Endothelial cell of hepatic sinusoid (primary cell): ENCODE data around the gene PPP1R15B.
"Not testable (repeated sequence)": the region's sequence is repeated elsewhere in the genome, so short reads cannot be mapped to it uniquely, and the experiment has no call there.

Source experiments
- in situ Hi-C: cut with HindIII; loops from 2 replicates; pipeline ENCODE4 v1.10.0; 2017; ENCODE audit warnings: low sequenced_read_pairs

PPP1R15B gene

GRCh38 chr1:204422061-204422705, 10.6 kb upstream of the PPP1R15B start:
- in situ Hi-C loops = not testable (repeated sequence)

DNA sequence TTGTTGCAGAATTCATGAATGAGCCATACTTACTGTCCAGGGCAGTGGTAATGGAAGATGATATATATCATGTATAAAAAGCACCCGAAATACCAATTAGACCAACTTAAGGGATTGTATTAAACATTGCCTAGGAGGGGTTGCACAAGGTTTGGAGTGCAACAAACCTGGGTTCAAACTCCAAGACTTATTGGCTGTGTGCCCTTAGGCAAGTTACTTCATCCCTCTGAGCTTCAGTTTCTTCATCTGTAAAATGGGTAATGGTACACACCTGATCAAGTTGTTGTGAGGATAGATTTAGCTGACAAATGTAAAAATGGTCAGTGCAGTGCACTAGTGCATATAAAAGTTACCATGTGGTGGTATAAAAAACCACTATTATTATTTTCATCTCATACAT, 9.8 kb upstream of the PPP1R15B start:
- in situ Hi-C loops = no loop called here

DNA sequence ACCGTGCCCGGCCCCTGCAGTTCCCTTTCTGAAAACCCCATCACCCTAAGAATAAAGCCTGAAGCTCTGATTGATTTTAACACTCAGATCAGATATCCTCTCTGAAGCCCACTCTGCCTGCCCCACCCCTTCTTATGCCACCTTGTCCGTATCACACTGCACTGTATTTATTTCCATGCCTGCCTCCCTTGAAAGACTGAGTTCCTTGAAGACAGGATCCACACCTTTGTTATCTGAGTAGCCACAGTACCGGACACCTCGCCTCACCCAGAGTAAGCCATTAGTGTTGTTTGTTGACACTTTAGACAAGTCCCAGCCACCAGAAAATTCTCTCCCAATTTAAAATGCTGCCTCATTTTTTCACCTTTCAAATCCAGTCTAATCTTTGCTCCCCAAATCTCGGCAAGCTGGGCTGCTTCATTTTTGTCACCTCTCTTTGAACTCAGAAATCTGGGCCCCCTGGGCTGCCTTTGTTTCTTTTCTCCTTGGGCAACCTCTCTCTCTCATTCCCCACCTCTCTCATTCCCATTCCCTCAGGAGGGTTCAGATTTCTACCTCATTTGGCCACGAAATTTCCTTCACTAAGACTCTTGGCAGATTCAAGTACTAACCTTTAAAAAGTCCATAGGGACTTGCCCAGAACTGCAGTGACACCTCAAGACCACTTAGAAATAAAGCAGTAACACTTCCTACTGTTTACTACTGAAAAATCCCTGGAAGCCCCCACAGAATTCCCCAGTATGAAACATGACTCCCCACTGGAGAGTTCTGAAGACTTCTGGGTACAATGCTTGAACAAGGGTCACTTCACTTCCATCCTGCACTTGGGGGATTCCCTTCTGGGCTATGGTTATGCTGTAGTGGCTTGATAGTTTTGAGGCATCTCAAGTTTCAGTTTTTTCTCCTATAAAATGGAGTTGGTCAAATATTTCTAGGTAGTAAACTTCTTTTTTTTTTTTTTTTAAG, 8.7 kb upstream of the PPP1R15B start:
- in situ Hi-C loops = no loop called here

DNA sequence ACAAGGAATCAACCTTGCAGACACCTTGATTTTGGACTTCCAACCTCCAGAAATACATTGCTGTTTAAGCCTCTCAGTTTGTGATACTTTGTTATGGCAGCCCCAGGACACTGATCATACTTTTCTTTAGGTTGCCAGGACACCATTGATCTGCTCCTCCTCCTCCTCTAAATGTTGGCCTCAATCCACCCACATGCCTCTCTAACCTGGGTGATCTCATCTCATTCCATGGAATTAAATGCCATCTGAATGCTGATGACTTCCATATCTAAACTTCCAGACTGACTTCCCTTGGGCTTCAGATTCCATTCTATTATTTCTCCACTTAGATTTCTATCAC, 7.4 kb upstream of the PPP1R15B start:
- in situ Hi-C loops = no loop called here

DNA sequence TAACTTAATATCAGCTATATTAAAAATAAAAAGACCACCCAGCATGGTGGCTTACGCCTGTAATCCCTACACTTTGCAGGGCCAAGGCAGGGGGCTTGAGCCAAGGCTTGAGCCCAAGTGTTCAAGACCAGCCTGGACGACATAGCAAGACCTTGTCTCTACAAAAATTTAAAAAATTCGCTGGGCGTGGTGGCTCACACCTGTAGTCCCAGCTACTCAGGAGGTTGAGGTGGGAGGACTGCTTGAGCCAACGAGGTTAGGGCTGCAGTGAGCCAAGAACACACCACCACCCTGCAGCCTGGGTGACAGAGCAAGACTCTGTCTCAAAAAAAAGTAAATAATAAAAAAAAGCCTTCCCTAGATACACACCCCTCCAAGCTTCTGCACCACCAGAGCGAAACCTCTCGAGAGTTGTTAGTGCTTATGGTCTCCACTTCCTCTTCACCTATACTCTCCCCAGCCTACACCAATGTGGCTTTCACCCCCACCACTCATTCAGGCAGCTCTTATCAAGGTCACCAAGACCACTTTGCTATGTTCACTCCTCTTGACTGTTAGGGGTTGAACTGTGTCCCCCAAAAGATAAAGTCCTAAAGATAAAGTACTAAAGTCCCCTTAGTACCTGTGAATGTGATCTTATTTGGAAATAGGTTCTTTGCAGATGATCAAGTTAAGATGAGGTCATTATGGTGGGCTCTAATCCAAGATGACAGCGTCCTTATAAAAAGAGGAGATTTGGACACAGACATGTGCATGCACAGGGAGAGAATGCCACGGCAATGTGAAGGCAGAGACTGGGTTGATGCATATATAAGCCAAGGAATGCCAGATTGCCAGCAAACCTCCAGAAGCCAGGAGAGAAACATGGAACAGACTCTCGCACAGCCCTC, 6.8 kb upstream of the PPP1R15B start:
- in situ Hi-C loops = no loop called here

DNA sequence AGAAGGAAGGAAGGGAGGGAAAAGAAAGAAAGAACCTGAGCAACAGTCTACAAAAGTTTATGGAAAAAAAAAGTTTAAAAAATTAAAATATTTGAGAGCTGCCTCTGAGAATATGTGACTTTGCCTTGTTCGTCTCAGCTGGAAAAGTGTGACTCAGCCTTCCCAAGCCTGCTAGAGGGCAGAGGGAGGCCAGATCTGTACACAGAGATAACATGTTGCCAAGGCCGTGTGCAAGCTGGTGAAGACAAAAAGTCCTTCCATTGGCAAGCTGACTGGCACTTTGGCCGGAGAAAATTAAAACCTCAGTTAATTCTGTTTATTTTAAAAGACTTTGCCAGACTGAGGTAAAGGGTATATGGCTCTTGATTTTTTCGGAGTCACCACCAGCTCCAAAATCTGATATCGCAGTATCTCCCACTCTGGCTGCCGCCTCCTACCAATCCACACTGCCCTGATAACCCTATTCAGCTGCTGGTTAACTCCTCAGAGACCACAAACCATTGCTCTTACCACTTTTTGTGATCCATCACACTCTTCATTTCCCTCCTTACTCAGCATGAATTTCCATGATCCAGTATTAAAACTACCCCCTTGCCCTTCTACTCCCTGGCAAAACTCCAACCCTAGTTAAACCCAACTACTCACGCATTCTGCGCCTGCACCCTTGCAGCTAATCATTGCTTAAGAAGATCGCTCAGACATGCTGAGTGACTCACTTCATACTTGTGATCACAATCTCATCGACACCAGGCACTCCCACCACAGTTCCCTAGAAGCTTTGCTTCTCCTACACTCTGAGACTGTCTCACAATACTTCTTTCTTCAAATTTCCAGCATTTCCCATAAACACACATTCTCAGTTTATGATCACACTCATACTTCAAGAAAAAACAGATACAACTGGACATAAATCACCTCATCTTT, 5.7 kb upstream of the PPP1R15B start:
- in situ Hi-C loops = no loop called here

GRCh38 chr1:204416589-204417073, 5.0 kb upstream of the PPP1R15B start:
- in situ Hi-C loops = no loop called here

GRCh38 chr1:204415351-204415750, 3.7 kb upstream of the PPP1R15B start:
- in situ Hi-C loops = no loop called here

GRCh38 chr1:204414016-204414415, 2.4 kb upstream of the PPP1R15B start:
- in situ Hi-C loops = no loop called here

DNA sequence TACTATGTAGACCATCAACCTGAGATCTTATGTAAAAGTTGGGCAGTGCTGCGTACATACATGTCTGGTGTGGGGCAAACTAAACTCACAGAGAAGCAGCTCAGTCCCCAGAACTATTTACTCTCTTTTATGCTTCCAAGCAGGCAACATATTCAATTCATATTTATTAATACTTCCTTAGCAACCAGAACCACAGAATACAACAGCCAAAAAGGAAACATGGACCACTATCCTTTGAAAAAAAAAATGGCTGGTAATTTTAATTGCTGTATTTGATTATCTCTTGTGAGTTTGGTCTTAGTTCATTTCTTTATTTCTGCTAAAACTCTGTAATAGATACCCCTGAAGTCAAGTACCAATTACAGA, 1.5 kb upstream of the PPP1R15B start:
- in situ Hi-C loops = no loop called here

- in situ Hi-C loops = no loop called here
Measured at GRCh38 chr1:204410688-204411450, 748 bp downstream of the PPP1R15B start.

- in situ Hi-C loops = no loop called here
Measured at GRCh38 chr1:204409836-204410687, 1.6 kb downstream of the PPP1R15B start.

DNA sequence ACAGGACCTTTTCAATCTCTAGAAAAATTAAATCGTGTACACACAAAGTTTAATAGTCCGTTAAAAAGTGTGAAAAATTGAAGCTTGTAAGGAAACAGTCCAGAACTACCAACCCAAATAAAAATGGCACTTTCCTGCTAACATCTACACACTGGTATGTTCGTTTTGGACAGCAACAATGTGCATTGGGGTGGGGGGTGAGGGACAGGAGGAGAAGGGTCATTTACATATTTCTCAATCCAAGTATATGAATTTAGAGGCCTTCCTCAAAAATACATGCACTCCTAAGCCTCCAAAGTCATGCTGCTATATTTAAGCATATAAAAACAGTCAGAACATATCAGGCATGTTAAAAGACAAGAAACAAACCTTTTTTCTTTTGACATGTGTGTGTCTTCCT, 2.5 kb downstream of the PPP1R15B start:
- in situ Hi-C loops = no loop called here

- in situ Hi-C loops = no loop called here
Measured at GRCh38 chr1:204408602-204409001, 3.0 kb downstream of the PPP1R15B start.

GRCh38 chr1:204408074-204408507, 3.5 kb downstream of the PPP1R15B start:
- in situ Hi-C loops = no loop called here

GRCh38 chr1:204407295-204407971, 4.2 kb downstream of the PPP1R15B start:
- in situ Hi-C loops = no loop called here

- in situ Hi-C loops = no loop called here
Measured at GRCh38 chr1:204406621-204407020, 5.0 kb downstream of the PPP1R15B start.

- in situ Hi-C loops = no loop called here
Measured at GRCh38 chr1:204405988-204406387, 5.6 kb downstream of the PPP1R15B start.
